ENCODE data around the gene COL2A1. TPM values are rescaled to one million over a fixed set of nuclear protein-coding genes. Genes with fewer than 3 reads are reported as not detected.

Gene COL2A1
- total RNA-seq, 1 experiment from 2014 or later: 10.8 TPM

DNA sequence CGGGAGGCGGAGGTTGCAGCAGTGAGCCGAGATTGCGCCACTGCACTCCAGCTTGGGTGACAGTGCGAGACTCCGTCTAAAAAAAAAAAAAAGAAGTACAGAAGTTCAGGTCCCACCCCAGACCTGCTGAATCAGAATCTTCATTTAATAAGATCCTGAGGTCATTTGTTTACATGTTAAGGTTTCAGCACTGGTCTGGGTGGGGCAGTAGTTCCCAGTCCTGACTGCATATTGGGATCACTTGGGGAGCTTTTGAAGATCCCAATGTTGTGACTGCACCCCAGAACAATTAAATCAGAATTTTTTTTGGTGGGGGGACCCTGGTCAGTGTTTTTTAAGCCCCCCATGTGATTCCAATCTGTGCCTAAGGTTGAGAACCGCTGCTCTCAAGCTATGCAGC lies 11.7 kb upstream of the COL2A1 start:
- no peak for DNase-seq
- no peak overlapping the region for H3T11ph ChIP-seq (ENCODE audit: low read length)
- no peaks in the 10 kb centered on the region for H3K4me1 ChIP-seq (ENCODE audit: insufficient read depth, low read length)
- Mint-ChIP-seq H3K27me3 (ENCODE audit: low read depth) (peaks cover 100% of the 10 kb centered on the region), H3K4me3 (no peak overlapping the region), H3K9me3 (peaks cover 0 to 3% of the 10 kb centered on the region in 2 experiments; a peak in 2 of 5 replicates), H3K27ac (no peak overlapping the region), H3K4me1 (0 out of 4 replicates have a peak, but pooled peaks cover 0 to under 1% of the 10 kb centered on the region in 2 experiments), H3K36me3 (ENCODE audit: insufficient read depth in 1 of 3, low read depth in 3 of 3) (no peaks in the 10 kb centered on the region)
- no peaks in the 10 kb centered on the region for H3K9me3 ChIP-seq (ENCODE audit: control insufficient read depth, low read depth, low read length)
- H3K18ac ChIP-seq (ENCODE audit: insufficient read length, low read depth, low read length): no peak overlapping the region
- H3K9ac ChIP-seq (ENCODE audit: extremely low read depth, insufficient read length, low read length): no peak overlapping the region
- no peak overlapping the region for H3K14ac ChIP-seq (ENCODE audit: insufficient read depth, low read length)
- no peak overlapping the region for H2BK5ac ChIP-seq (ENCODE audit: insufficient read length, low read length)
- no peak overlapping the region for H4K91ac ChIP-seq (ENCODE audit: insufficient read length, low read depth, low read length)
- no peak overlapping the region for H2BK12ac ChIP-seq (ENCODE audit: insufficient read length, low read depth, low read length)
- H4K5ac ChIP-seq (ENCODE audit: insufficient read length, low read depth, low read length): no peak overlapping the region
- no peak overlapping the region for H2BK15ac ChIP-seq (ENCODE audit: low read depth, low read length)
- H2AFZ ChIP-seq (ENCODE audit: low read length): no peak overlapping the region
- TF ChIP-seq, protein P1, sequence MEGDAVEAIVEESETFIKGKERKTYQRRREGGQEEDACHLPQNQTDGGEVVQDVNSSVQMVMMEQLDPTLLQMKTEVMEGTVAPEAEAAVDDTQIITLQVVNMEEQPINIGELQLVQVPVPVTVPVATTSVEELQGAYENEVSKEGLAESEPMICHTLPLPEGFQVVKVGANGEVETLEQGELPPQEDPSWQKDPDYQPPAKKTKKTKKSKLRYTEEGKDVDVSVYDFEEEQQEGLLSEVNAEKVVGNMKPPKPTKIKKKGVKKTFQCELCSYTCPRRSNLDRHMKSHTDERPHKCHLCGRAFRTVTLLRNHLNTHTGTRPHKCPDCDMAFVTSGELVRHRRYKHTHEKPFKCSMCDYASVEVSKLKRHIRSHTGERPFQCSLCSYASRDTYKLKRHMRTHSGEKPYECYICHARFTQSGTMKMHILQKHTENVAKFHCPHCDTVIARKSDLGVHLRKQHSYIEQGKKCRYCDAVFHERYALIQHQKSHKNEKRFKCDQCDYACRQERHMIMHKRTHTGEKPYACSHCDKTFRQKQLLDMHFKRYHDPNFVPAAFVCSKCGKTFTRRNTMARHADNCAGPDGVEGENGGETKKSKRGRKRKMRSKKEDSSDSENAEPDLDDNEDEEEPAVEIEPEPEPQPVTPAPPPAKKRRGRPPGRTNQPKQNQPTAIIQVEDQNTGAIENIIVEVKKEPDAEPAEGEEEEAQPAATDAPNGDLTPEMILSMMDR (conservative IDR thresholded peaks at IDR 0.05): no peak
- no CpG with 5 or more reads among the region's 7 CpGs for WGBS (ENCODE audit: extremely low coverage, insufficient read length, low lambda C conversion rate)
- no peak overlapping the region for H3K27ac ChIP-seq (ENCODE audit: insufficient read length, low read depth, low read length)
- H2BK120ac ChIP-seq (ENCODE audit: low read depth, low read length, poor library complexity, severe bottlenecking): no peak overlapping the region
- peaks cover 89% of the 10 kb centered on the region for H3K27me3 ChIP-seq (ENCODE audit: insufficient read depth, low read length)
- no peaks in the 10 kb centered on the region for H3K79me2 ChIP-seq (ENCODE audit: insufficient read depth, low read length)
- H3K23ac ChIP-seq (ENCODE audit: insufficient read length, low read depth, low read length): no peak overlapping the region
- H3K4me2 ChIP-seq (ENCODE audit: insufficient read depth, insufficient read length, low read length): no peak overlapping the region
- no peak overlapping the region for H2AK5ac ChIP-seq (ENCODE audit: insufficient read length, low read length)
- H4K8ac ChIP-seq (replicated peaks; ENCODE audit: insufficient read length, low read depth, low read length): no peak overlapping the region
- no peaks in the 10 kb centered on the region for H3K79me1 ChIP-seq (ENCODE audit: insufficient read depth, low read depth, low read length, poor library complexity, severe bottlenecking)
- H2BK20ac ChIP-seq (ENCODE audit: low read depth, low read length, poor library complexity, severe bottlenecking): no peak overlapping the region
- no peak overlapping the region for H3K56ac ChIP-seq (ENCODE audit: insufficient read length, low read depth, low read length)
- H3K4ac ChIP-seq (ENCODE audit: low read depth, low read length): no peak overlapping the region
- H3K23me2 ChIP-seq (ENCODE audit: insufficient read length, low read depth, low read length, poor library complexity, severe bottlenecking): no peaks in the 10 kb centered on the region
- no peaks in the 10 kb centered on the region for H4K20me1 ChIP-seq (ENCODE audit: control insufficient read depth, insufficient read depth, insufficient read length)

Data from H9 (cell line).